A673 (cell line): ENCODE results near the gene USP1.

Experiments used
- CTCF ChIP-seq: fragments of 300-800, 200-600 bp; sonication (generic); conservative IDR thresholded peaks from 2 replicates; pipeline ENCODE4 v1.5.1; 2017; ENCODE audit warnings: low read depth, mild to moderate bottlenecking, antibody characterized with exemption, low read length, moderate library complexity, mixed read lengths
- EZH2 ChIP-seq: fragments of 200-600 bp; sonication (generic); IDR thresholded peaks from 2 replicates; pipeline ENCODE4 v1.6.1; 2017; ENCODE audit warnings: borderline replicate concordance, low read depth, mild to moderate bottlenecking, mixed read lengths, antibody characterized with exemption, low read length; ENCODE audit not compliant: poor library complexity, severe bottlenecking

GRCh38 chr1:62398377-62398776, 38.5 kb upstream of the USP1 start:
- TF ChIP-seq CTCF (no peak), EZH2 (no peak)
